HCT116 (cell line): ENCODE data around the gene NOTCH4.

Experiments used
- EZH2 ChIP-seq: fragments of 200-600 bp; sonication (generic); IDR thresholded peaks from 2 replicates; pipeline ENCODE4 v1.6.1; 2017; ENCODE audit warnings: antibody characterized with exemption, mixed run types
- MAX ChIP-seq: IDR thresholded peaks from 2 replicates; pipeline ENCODE4 v1.6.1; 2012
- POLR2A ChIP-seq: IDR thresholded peaks from 2 replicates; pipeline ENCODE4 v1.7.0; 2011; ENCODE audit warnings: borderline replicate concordance; ENCODE audit not compliant: insufficient read depth, insufficient read length; ENCODE audit errors: extremely low read depth
- REST ChIP-seq: IDR thresholded peaks from 2 replicates; pipeline ENCODE4 v1.6.1; 2012; ENCODE audit warnings: low read depth
- SRF ChIP-seq: IDR thresholded peaks from 2 replicates; pipeline ENCODE4 v1.6.1; 2012; ENCODE audit warnings: low read depth
- TCF7L2 ChIP-seq: IDR thresholded peaks from 2 replicates; pipeline ENCODE4 v1.7.0; 2011; ENCODE audit warnings: borderline replicate concordance, inconsistent platforms; ENCODE audit not compliant: insufficient read depth, insufficient read length; ENCODE audit errors: extremely low read depth
- TF ChIP-seq, protein P1 (sequence below), 3 experiments: fragments of 200-600 bp in 1 of 3; sonication (generic) in 1 of 3; IDR thresholded peaks in 2 of 3; conservative IDR thresholded peaks in 1 of 3; 2 replicates each; pipeline ENCODE4 v1.5.1; 2012 to 2017; ENCODE audit warnings: low read depth in 2 of 3, low read length in 2 of 3, antibody characterized with exemption in 1 of 3, borderline replicate concordance in 1 of 3, control low read depth in 1 of 3, mild to moderate bottlenecking in 1 of 3, mixed read lengths in 1 of 3, mixed run types in 1 of 3, moderate library complexity in 1 of 3; ENCODE audit not compliant: insufficient read depth in 1 of 3
- TF ChIP-seq, protein P2 (sequence below): IDR thresholded peaks from 2 replicates; pipeline ENCODE4 v1.6.1; 2012
- TF ChIP-seq, protein P3 (sequence below): IDR thresholded peaks from 2 replicates; pipeline ENCODE4 v1.6.1; 2011; ENCODE audit warnings: mild to moderate bottlenecking, low read length, moderate library complexity; ENCODE audit not compliant: insufficient replicate concordance; ENCODE audit errors: extremely low read depth

DNA sequence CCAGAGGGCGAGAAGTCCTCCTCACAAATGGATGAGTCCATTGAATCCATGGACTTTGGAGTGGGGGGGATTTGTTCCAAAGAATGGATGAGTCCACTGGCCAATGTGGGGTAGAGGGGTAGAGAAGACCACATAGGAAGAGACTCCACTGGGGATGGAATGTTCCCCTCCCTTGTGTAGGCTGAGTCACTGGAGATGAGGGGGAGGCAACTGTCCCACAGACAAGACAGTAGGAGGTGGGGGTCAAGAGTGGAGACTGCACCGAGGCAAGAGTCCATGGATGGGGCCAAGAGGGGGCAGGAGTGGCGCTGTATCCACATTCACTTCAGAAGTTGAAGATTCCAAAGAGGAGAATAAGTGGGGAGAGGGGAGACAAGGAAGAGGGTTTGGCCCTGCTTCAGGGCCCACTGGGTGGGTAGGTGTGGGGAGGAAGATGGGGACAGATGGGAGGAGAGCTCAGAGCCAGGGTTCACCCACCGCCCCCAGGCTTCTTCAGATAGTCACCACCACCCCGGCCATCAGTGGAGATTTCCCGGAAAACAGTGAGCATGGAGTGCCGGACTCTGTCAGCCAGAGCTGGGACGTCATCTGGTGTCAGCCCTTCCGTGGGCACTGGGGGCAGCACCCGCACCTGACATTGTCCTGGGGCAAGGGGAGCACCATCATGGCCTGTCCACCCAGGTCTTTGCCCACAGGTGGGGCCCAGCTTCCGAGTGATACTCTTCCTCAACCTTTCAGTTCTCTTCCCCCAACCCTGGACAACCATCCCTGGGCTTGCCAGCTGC lies 54.9 kb downstream of the NOTCH4 start:
- no peak for TF ChIP-seq TCF7L2
- TF ChIP-seq, protein P1, sequence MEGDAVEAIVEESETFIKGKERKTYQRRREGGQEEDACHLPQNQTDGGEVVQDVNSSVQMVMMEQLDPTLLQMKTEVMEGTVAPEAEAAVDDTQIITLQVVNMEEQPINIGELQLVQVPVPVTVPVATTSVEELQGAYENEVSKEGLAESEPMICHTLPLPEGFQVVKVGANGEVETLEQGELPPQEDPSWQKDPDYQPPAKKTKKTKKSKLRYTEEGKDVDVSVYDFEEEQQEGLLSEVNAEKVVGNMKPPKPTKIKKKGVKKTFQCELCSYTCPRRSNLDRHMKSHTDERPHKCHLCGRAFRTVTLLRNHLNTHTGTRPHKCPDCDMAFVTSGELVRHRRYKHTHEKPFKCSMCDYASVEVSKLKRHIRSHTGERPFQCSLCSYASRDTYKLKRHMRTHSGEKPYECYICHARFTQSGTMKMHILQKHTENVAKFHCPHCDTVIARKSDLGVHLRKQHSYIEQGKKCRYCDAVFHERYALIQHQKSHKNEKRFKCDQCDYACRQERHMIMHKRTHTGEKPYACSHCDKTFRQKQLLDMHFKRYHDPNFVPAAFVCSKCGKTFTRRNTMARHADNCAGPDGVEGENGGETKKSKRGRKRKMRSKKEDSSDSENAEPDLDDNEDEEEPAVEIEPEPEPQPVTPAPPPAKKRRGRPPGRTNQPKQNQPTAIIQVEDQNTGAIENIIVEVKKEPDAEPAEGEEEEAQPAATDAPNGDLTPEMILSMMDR (IDR thresholded peaks at IDR 0.05 in 2 of 3, conservative IDR thresholded peaks at IDR 0.05 in 1 of 3; ENCODE audit: borderline replicate concordance in 1 of 3, insufficient read depth in 1 of 3, low read depth in 2 of 3, low read length in 2 of 3): peak in 2 of 3 experiments; percentile 8 to 37; a peak in 2 of 6 replicates
- no peak for TF ChIP-seq EZH2
- TF ChIP-seq, protein P2, sequence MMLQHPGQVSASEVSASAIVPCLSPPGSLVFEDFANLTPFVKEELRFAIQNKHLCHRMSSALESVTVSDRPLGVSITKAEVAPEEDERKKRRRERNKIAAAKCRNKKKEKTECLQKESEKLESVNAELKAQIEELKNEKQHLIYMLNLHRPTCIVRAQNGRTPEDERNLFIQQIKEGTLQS: no peak
- TF ChIP-seq, protein P3, sequence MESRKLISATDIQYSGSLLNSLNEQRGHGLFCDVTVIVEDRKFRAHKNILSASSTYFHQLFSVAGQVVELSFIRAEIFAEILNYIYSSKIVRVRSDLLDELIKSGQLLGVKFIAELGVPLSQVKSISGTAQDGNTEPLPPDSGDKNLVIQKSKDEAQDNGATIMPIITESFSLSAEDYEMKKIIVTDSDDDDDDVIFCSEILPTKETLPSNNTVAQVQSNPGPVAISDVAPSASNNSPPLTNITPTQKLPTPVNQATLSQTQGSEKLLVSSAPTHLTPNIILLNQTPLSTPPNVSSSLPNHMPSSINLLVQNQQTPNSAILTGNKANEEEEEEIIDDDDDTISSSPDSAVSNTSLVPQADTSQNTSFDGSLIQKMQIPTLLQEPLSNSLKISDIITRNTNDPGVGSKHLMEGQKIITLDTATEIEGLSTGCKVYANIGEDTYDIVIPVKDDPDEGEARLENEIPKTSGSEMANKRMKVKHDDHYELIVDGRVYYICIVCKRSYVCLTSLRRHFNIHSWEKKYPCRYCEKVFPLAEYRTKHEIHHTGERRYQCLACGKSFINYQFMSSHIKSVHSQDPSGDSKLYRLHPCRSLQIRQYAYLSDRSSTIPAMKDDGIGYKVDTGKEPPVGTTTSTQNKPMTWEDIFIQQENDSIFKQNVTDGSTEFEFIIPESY: no peak
- TF ChIP-seq REST: no peak
- no peak for TF ChIP-seq MAX
- TF ChIP-seq POLR2A: no peak
- no peak for TF ChIP-seq SRF
